Neural progenitor cell (in vitro differentiated cells): ENCODE results near the gene JADE1. TPM values are rescaled to one million over a fixed set of nuclear protein-coding genes. Genes with fewer than 3 reads are reported as not detected.

Experiments used
- DNase-seq: peaks from one replicate; pipeline ENCODE4 v3.0.0-alpha.2; 2016; ENCODE audit warnings: low spot score
- H2AFZ ChIP-seq: fragments of 200-600 bp; sonication (generic); replicated peaks from 2 replicates; pipeline ENCODE4 v1.6.1; 2016; ENCODE audit warnings: antibody characterized with exemption
- H3F3A ChIP-seq: fragments of 200-600 bp; sonication (generic); 2 replicates; pipeline ENCODE4 v1.6.1; 2016; ENCODE audit warnings: antibody characterized with exemption, low read depth
- H3K27ac ChIP-seq: fragments of 200-600 bp; sonication (generic); 2 replicates; pipeline ENCODE4 v1.5.1; 2016; ENCODE audit warnings: mild to moderate bottlenecking
- H3K27me3 ChIP-seq: fragments of 200-600 bp; sonication (generic); 2 replicates; pipeline ENCODE4 v1.6.1; 2016; ENCODE audit warnings: mild to moderate bottlenecking, moderate library complexity
- H3K36me3 ChIP-seq: fragments of 200-600 bp; sonication (generic); 2 replicates; pipeline ENCODE4 v1.5.1; 2016
- H3K4me1 ChIP-seq: fragments of 200-600 bp; sonication (generic); 2 replicates; pipeline ENCODE4 v1.6.1; 2016; ENCODE audit warnings: mixed run types
- H3K4me2 ChIP-seq: fragments of 200-600 bp; sonication (generic); 2 replicates; pipeline ENCODE4 v1.6.1; 2016
- H3K4me3 ChIP-seq: fragments of 200-600 bp; sonication (generic); 2 replicates; pipeline ENCODE4 v1.5.1; 2016
- H3K79me2 ChIP-seq: fragments of 200-600 bp; sonication (generic); 2 replicates; pipeline ENCODE4 v1.6.1; 2016; ENCODE audit warnings: low read depth
- H3K9ac ChIP-seq: fragments of 200-600 bp; sonication (generic); 2 replicates; pipeline ENCODE4 v1.6.1; 2016
- H3K9me3 ChIP-seq: fragments of 200-600 bp; sonication (generic); 2 replicates; pipeline ENCODE4 v1.5.1; 2016; ENCODE audit warnings: low read depth
- H4K20me1 ChIP-seq: fragments of 200-600 bp; sonication (generic); 2 replicates; pipeline ENCODE4 v1.6.1; 2016; ENCODE audit warnings: low read depth
- H3K27ac Mint-ChIP-seq: 3 replicates; pipeline ENCODE4 v1.8.0; 2021; ENCODE audit warnings: mixed read lengths
- H3K27me3 Mint-ChIP-seq: 2 replicates; pipeline ENCODE4 v1.8.0; 2022; ENCODE audit warnings: low read depth, mild to moderate bottlenecking, inconsistent platforms, moderate library complexity, mixed read lengths; ENCODE audit not compliant: insufficient read depth
- H3K36me3 Mint-ChIP-seq: 3 replicates; pipeline ENCODE4 v1.8.0; 2021; ENCODE audit warnings: mixed read lengths
- H3K4me1 Mint-ChIP-seq: 3 replicates; pipeline ENCODE4 v1.8.0; 2021; ENCODE audit warnings: mixed read lengths
- H3K4me3 Mint-ChIP-seq: 3 replicates; pipeline ENCODE4 v1.8.0; 2021; ENCODE audit warnings: mild to moderate bottlenecking, moderate library complexity, mixed read lengths
- H3K9me3 Mint-ChIP-seq: 3 replicates; pipeline ENCODE4 v1.8.0; 2020; ENCODE audit warnings: mixed read lengths
- EZH2 ChIP-seq: fragments of 200-600 bp; sonication (generic); IDR thresholded peaks from 2 replicates; pipeline ENCODE4 v1.6.1; 2017; ENCODE audit warnings: antibody characterized with exemption, mild to moderate bottlenecking, moderate library complexity
- EZH2phosphoT487 ChIP-seq: fragments of 200-600 bp; sonication (generic); IDR thresholded peaks from 2 replicates; pipeline ENCODE4 v1.6.1; 2017; ENCODE audit warnings: antibody characterized with exemption
- total RNA-seq: library from RNA; depleted of rRNA; stranded (reverse); fragments of >200 nt; gene quantifications from 2 replicates; pipeline ENCODE4 v1.2.3, GENCODE V29; 2015; ENCODE audit warnings: low replicate concordance
- TF ChIP-seq, protein P1 (sequence below): fragments of 200-600 bp; sonication (generic); IDR thresholded peaks from 2 replicates; pipeline ENCODE4 v1.5.1; 2017; ENCODE audit warnings: antibody characterized with exemption, mild to moderate bottlenecking

Gene JADE1
- total RNA-seq, 1 donor from 2014 or later = 55.9 TPM

DNA sequence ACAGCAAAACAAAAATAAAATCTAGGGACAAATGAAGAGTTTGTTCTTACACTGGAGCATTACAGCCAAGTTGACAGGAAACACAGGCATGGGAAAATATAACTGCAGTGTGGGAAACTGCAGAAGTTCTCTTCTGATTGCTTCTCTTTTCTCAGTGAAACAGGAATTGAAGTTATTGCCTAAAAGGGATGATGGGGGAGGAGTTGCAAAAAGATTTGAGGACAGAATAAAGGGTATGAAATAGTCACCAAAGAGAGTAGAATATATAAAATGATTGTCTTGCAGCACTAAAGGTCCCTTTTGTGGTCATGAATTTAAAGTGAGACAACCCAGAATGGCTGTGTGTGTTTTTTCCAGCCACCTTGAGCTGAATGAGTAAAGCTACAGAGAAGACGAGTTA is 103.7 kb downstream of the JADE1 start:
- Histone ChIP-seq H3K27me3 (no peaks in the 10 kb centered on the region), H4K20me1 (no peaks in the 10 kb centered on the region), H3K79me2 (no peaks in the 10 kb centered on the region), H2AFZ (no peak overlapping the region), H3K4me1 (no peaks in the 10 kb centered on the region), H3F3A (no peaks in the 10 kb centered on the region), H3K4me2 (no peak overlapping the region), H3K4me3 (no peak overlapping the region), H3K9me3 (no peaks in the 10 kb centered on the region), H3K9ac (no peak overlapping the region), H3K36me3 (no peaks in the 10 kb centered on the region), H3K27ac (no peak overlapping the region)
- TF ChIP-seq, protein P1, sequence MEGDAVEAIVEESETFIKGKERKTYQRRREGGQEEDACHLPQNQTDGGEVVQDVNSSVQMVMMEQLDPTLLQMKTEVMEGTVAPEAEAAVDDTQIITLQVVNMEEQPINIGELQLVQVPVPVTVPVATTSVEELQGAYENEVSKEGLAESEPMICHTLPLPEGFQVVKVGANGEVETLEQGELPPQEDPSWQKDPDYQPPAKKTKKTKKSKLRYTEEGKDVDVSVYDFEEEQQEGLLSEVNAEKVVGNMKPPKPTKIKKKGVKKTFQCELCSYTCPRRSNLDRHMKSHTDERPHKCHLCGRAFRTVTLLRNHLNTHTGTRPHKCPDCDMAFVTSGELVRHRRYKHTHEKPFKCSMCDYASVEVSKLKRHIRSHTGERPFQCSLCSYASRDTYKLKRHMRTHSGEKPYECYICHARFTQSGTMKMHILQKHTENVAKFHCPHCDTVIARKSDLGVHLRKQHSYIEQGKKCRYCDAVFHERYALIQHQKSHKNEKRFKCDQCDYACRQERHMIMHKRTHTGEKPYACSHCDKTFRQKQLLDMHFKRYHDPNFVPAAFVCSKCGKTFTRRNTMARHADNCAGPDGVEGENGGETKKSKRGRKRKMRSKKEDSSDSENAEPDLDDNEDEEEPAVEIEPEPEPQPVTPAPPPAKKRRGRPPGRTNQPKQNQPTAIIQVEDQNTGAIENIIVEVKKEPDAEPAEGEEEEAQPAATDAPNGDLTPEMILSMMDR = no peak
- TF ChIP-seq EZH2phosphoT487 = no peak
- TF ChIP-seq EZH2 = no peak
- H3K9me3 Mint-ChIP-seq = no peaks in the 10 kb centered on the region
- no peaks in the 10 kb centered on the region for H3K4me1 Mint-ChIP-seq
- DNase-seq = no peak
- H3K27ac Mint-ChIP-seq = no peak overlapping the region
- H3K27me3 Mint-ChIP-seq = no peaks in the 10 kb centered on the region
- no peak overlapping the region for H3K4me3 Mint-ChIP-seq
- no peaks in the 10 kb centered on the region for H3K36me3 Mint-ChIP-seq

DNA sequence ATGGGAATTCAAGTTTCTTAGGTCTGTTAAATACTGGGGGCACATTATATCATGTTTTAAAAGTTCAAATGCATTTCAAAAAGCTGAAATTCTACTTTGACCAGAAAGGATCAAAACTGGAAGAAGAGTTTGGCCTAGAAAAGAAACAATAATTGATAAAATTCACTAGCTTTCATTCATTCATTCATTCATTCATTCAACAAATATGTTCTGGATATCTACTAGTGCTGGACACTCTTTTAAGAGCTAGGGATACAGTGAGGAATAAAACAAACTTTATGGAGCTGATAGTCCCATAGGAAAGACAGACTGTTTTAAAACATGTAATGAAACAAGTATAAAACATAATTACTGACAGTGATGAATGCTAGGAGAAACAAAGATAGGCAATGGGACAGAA is 106.0 kb downstream of the JADE1 start:
- H3K27me3 ChIP-seq = no peaks in the 10 kb centered on the region
- no peak for DNase-seq
- no peak overlapping the region for H3K27ac Mint-ChIP-seq
- H3K4me3 ChIP-seq = no peak overlapping the region
- peaks cover 2% of the 10 kb centered on the region for H3K27me3 Mint-ChIP-seq
- H3K36me3 Mint-ChIP-seq = peaks cover 5% of the 10 kb centered on the region
- no peak overlapping the region for H2AFZ ChIP-seq
- no peak overlapping the region for H3K9ac ChIP-seq
- no peak overlapping the region for H3K27ac ChIP-seq
- H3K9me3 ChIP-seq = no peaks in the 10 kb centered on the region
- no peaks in the 10 kb centered on the region for H3K36me3 ChIP-seq
- no peaks in the 10 kb centered on the region for H3K4me1 ChIP-seq
- no peaks in the 10 kb centered on the region for H3F3A ChIP-seq
- TF ChIP-seq EZH2 = no peak
- TF ChIP-seq, protein P1 = no peak
- no peak for TF ChIP-seq EZH2phosphoT487
- H3K4me1 Mint-ChIP-seq = no peaks in the 10 kb centered on the region
- H3K4me3 Mint-ChIP-seq = no peak overlapping the region
- no peaks in the 10 kb centered on the region for H3K79me2 ChIP-seq
- no peak overlapping the region for H3K4me2 ChIP-seq
- no peaks in the 10 kb centered on the region for H4K20me1 ChIP-seq
- H3K9me3 Mint-ChIP-seq = peaks cover 2% of the 10 kb centered on the region

DNA sequence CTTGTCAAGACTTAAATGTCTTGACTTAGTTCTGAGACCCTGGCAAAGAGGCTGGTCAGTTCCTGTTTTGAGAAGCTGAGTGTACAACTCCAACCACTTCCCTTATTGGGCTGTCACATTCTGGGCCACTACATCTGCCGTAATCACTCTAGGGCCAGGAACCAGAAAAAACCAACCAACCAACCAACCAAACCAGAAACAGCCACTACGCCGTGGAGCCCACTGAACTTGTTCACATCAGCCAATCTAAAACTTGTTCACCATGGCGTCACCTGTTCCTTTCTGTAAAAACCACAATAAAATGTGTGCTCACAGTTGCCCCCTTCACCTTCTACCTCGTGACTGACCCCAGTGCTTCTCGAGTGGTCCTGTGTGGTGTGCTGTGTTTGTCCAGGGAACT is 107.3 kb downstream of the JADE1 start:
- Mint-ChIP-seq H3K9me3 (peaks cover 7% of the 10 kb centered on the region), H3K4me3 (no peak overlapping the region)

More for the DNA sequence above, 107.3 kb downstream of the JADE1 start:
- no peak overlapping the region for H3K27ac ChIP-seq
- H3K79me2 ChIP-seq = no peaks in the 10 kb centered on the region
- H3K4me1 ChIP-seq = no peaks in the 10 kb centered on the region
- H3K4me2 ChIP-seq = no peak overlapping the region
- no peak overlapping the region for H2AFZ ChIP-seq
- no peak overlapping the region for H3K9ac ChIP-seq
- no peaks in the 10 kb centered on the region for H4K20me1 ChIP-seq
- TF ChIP-seq EZH2phosphoT487 (no peak), EZH2 (no peak)
- TF ChIP-seq, protein P1 = no peak
- Mint-ChIP-seq H3K36me3 (peaks cover 6% of the 10 kb centered on the region), H3K4me1 (no peaks in the 10 kb centered on the region), H3K27me3 (peaks cover 2% of the 10 kb centered on the region), H3K27ac (no peak overlapping the region)
- H3F3A ChIP-seq = no peaks in the 10 kb centered on the region
- no peaks in the 10 kb centered on the region for H3K27me3 ChIP-seq
- no peak overlapping the region for H3K4me3 ChIP-seq
- no peaks in the 10 kb centered on the region for H3K36me3 ChIP-seq
- DNase-seq = no peak
- no peaks in the 10 kb centered on the region for H3K9me3 ChIP-seq
